Fibroblast of lung (primary cell): ENCODE measurements around the gene HTT. TPM values are rescaled to one million over a fixed set of nuclear protein-coding genes. Genes with fewer than 3 reads are reported as not detected.

Source experiments
- DNase-seq, 2 donors: peaks; one replicate each; pipeline versions ENCODE4 v3.0.0 to v3.0.0-alpha.2; 2010; ENCODE audit warnings: low read depth in 2 of 2
- H2AFZ ChIP-seq: 2 replicates; pipeline ENCODE4 v1.5.1; 2012; ENCODE audit warnings: low read length, control low read depth, inconsistent platforms
- H3K27ac ChIP-seq: 2 replicates; pipeline ENCODE4 v1.5.1; 2011; ENCODE audit warnings: low read length, control low read depth; ENCODE audit not compliant: insufficient read depth
- H3K27me3 ChIP-seq: 2 replicates; pipeline ENCODE4 v1.5.1; 2011; ENCODE audit warnings: mild to moderate bottlenecking, low read length; ENCODE audit not compliant: control insufficient read depth, insufficient read depth
- H3K36me3 ChIP-seq: 2 replicates; pipeline ENCODE4 v1.5.1; 2011; ENCODE audit warnings: low read length; ENCODE audit not compliant: control insufficient read depth, insufficient read depth
- H3K4me1 ChIP-seq: 2 replicates; pipeline ENCODE4 v1.5.1; 2011; ENCODE audit warnings: low read length; ENCODE audit not compliant: control insufficient read depth, insufficient read depth; ENCODE audit errors: extremely low read depth
- H3K4me2 ChIP-seq: 2 replicates; pipeline ENCODE4 v1.5.1; 2011; ENCODE audit warnings: low read length, control low read depth; ENCODE audit not compliant: insufficient read depth; ENCODE audit errors: extremely low read depth
- H3K4me3 ChIP-seq, 4 experiments: fragments of 200-600 bp in 1 of 4; sonication (generic) in 1 of 4; replicated peaks in 1 of 4; 2 replicates each; pipeline ENCODE4 v1.5.1; 2011 to 2016; ENCODE audit warnings: low read length in 4 of 4, low read depth in 3 of 4, mild to moderate bottlenecking in 3 of 4, control low read depth in 2 of 4, inconsistent platforms in 1 of 4, mixed read lengths in 1 of 4; ENCODE audit not compliant: insufficient read depth in 1 of 4; ENCODE audit errors: control extremely low read depth in 1 of 4
- H3K79me2 ChIP-seq: 2 replicates; pipeline ENCODE4 v1.5.1; 2012; ENCODE audit warnings: mild to moderate bottlenecking, low read length, inconsistent platforms; ENCODE audit not compliant: control insufficient read depth, insufficient read depth
- H3K9ac ChIP-seq: 2 replicates; pipeline ENCODE4 v1.5.1; 2011; ENCODE audit warnings: mild to moderate bottlenecking, low read length, control low read depth; ENCODE audit not compliant: insufficient read depth
- H3K9me3 ChIP-seq: 2 replicates; pipeline ENCODE4 v1.5.1; 2012; ENCODE audit warnings: low read depth, low read length; ENCODE audit not compliant: control insufficient read depth, insufficient read depth
- H4K20me1 ChIP-seq: 2 replicates; pipeline ENCODE4 v1.5.1; 2011; ENCODE audit warnings: low read length; ENCODE audit not compliant: control insufficient read depth, insufficient read depth; ENCODE audit errors: extremely low read depth
- CTCF ChIP-seq, 2 donors: IDR thresholded peaks in 1 of 2; conservative IDR thresholded peaks in 1 of 2; 1 replicate in 1 of 2; 2 replicates in 1 of 2; pipeline ENCODE4 v1.5.1; 2011 to 2012; ENCODE audit warnings: low read length in 2 of 2, control low read depth in 1 of 2, inconsistent platforms in 1 of 2, low read depth in 1 of 2, mild to moderate bottlenecking in 1 of 2
- EZH2 ChIP-seq: IDR thresholded peaks from 2 replicates; pipeline ENCODE4 v1.5.1; 2012; ENCODE audit warnings: low read length, control low read depth, mild to moderate bottlenecking; ENCODE audit errors: missing control alignments
- polyA plus RNA-seq, 2 donors: library from polyadenylated mRNA; depleted of rRNA in 1 of 2; stranded (reverse) in 1 of 2; unstranded in 1 of 2; fragments of >200 nt; gene quantifications; 2 replicates each; pipeline ENCODE4 v1.2.1, GENCODE V29; 2011 to 2012; ENCODE audit warnings: missing spikeins in 1 of 2
- total RNA-seq: library from RNA; depleted of rRNA; stranded (reverse); fragments of >200 nt; gene quantifications from 2 replicates; pipeline ENCODE4 v1.2.1, GENCODE V29; 2014

HTT gene
- total and polyA plus RNA-seq, 2 donors (not counting 1 experiment from before 2014, with no cell fraction given): 13.2 to 41.8 TPM

GRCh38 chr4:3123181-3123671, 48.7 kb downstream of the HTT start:
- H3K4me2 ChIP-seq: no peak overlapping the region
- H3K27ac ChIP-seq: peak overlapping the region; percentile 37
- peak in 1 of 2 donors; percentile 82 for DNase-seq
- H3K36me3 ChIP-seq: peaks cover 11% of the 10 kb centered on the region
- no peaks in the 10 kb centered on the region for H3K9me3 ChIP-seq
- no peaks in the 10 kb centered on the region for H3K79me2 ChIP-seq
- TF ChIP-seq CTCF (conservative IDR thresholded peaks at IDR 0.05 in 1 of 2, IDR thresholded peaks at IDR 0.05 in 1 of 2; ENCODE audit: low read depth in 1 of 2, low read length in 2 of 2) (no peak), EZH2 (no peak)
- H3K4me1 ChIP-seq: peaks cover 9% of the 10 kb centered on the region
- no peaks in the 10 kb centered on the region for H3K27me3 ChIP-seq
- no peaks in the 10 kb centered on the region for H4K20me1 ChIP-seq
- no peak overlapping the region for H2AFZ ChIP-seq
- no peak overlapping the region for H3K9ac ChIP-seq
- H3K4me3 ChIP-seq: no peak overlapping the region

GRCh38 chr4:3124070-3124767, 49.7 kb downstream of the HTT start:
- H3K4me1 ChIP-seq: peaks cover 9% of the 10 kb centered on the region
- peaks cover 13% of the 10 kb centered on the region for H3K36me3 ChIP-seq
- no peaks in the 10 kb centered on the region for H3K79me2 ChIP-seq
- peak in 1 of 2 donors; percentile 44 for DNase-seq
- TF ChIP-seq CTCF (conservative IDR thresholded peaks at IDR 0.05 in 1 of 2, IDR thresholded peaks at IDR 0.05 in 1 of 2; ENCODE audit: low read depth in 1 of 2, low read length in 2 of 2) (no peak), EZH2 (no peak)
- no peak overlapping the region for H3K4me2 ChIP-seq
- H2AFZ ChIP-seq: no peak overlapping the region
- H3K9me3 ChIP-seq: no peaks in the 10 kb centered on the region
- H3K9ac ChIP-seq: no peak overlapping the region
- no peak overlapping the region for H3K4me3 ChIP-seq
- H3K27ac ChIP-seq: peak overlapping the region; percentile 22
- no peaks in the 10 kb centered on the region for H3K27me3 ChIP-seq
- H4K20me1 ChIP-seq: no peaks in the 10 kb centered on the region

GRCh38 chr4:3127112-3127511, 52.6 kb downstream of the HTT start:
- no peak for DNase-seq
- H3K27ac ChIP-seq: no peak overlapping the region
- peaks cover 20% of the 10 kb centered on the region for H3K36me3 ChIP-seq
- peaks cover 4% of the 10 kb centered on the region for H3K4me1 ChIP-seq
- no peaks in the 10 kb centered on the region for H4K20me1 ChIP-seq
- no peak overlapping the region for H2AFZ ChIP-seq
- H3K9ac ChIP-seq: no peak overlapping the region
- H3K4me2 ChIP-seq: no peak overlapping the region
- no peaks in the 10 kb centered on the region for H3K9me3 ChIP-seq
- H3K79me2 ChIP-seq: no peaks in the 10 kb centered on the region
- TF ChIP-seq EZH2: no peak
- no peak for TF ChIP-seq CTCF (conservative IDR thresholded peaks at IDR 0.05 in 1 of 2, IDR thresholded peaks at IDR 0.05 in 1 of 2; ENCODE audit: low read depth in 1 of 2, low read length in 2 of 2)
- H3K4me3 ChIP-seq: no peak overlapping the region
- no peaks in the 10 kb centered on the region for H3K27me3 ChIP-seq
